GM18517 (cell line): ENCODE data around the gene MCF2L2.
"Not testable (repeated sequence)": the region's sequence is repeated elsewhere in the genome, so short reads cannot be mapped to it uniquely, and the experiment has no call there.

Experiments used
- ATAC-seq: cut with Tn5 transposase; IDR thresholded peaks from one replicate; pipeline ENCODE4 v1.9.1; 2021; ENCODE audit warnings: mild to moderate bottlenecking, moderate library complexity; ENCODE audit not compliant: unreplicated experiment

MCF2L2 gene

DNA sequence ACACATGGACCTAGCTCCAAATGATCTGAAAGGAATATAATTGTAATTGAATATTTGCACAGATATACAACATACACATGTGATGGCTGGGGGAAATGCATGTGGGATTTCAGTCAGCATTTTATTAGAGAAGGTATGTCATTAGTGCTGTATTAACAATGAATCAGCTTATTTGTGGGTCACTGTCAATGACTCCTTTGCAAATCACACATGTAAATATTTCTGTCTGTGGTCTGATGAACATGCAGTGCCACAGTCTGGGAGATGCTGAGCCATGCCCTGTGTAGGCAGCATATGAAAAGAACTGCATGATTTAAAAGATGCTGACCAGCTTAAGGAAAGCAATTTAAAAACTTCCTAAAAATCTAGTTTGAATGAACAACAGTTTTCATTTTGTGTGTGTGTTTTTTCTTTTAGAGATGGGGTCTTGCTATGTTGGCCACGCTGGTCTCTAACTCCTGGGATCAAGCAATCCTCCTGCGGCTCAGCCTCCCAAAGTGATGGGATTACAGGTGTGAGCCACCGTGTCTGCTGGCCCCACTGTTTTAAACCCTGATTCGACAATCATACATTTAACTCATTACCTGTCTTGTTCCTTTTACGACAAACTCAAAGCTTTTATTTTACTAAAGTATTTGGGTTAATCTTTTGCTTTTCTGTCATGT is 176.2 kb downstream of the MCF2L2 start:
- no peak for ATAC-seq

DNA sequence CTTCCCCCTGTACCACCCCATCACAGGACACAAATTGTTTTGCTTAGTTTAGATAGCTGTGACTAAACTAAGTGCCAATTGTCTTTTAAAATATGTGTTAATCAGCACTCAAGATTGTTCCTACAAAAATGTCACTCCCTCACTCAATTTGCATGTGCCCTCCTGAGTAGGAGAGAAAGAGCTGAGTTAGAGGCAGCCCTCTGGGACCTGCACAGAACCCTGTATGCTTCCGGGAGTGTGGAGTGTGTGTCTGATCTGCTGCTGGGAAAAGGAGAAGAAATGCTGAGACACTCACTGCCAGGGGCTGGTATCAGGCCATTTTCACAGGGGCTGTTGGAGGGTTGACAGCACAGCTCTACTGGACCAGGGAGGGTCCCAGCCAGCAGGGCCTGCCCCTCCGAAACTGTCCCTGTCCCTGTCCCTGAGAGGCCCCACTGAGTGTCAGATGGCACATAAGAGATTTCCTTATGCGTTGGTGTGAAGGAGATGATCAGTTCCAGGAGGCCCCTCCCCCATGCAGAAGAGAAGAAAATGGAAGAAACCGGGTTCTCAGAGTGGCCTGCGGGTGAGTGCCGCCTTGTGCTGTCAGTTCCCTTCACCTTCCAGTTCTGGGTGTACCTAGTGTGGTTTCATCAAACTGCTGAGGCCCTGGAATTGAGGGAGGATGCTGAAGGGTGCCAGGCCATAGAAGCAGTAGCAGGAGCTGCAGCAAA is 179.3 kb downstream of the MCF2L2 start:
- no peak for ATAC-seq

DNA sequence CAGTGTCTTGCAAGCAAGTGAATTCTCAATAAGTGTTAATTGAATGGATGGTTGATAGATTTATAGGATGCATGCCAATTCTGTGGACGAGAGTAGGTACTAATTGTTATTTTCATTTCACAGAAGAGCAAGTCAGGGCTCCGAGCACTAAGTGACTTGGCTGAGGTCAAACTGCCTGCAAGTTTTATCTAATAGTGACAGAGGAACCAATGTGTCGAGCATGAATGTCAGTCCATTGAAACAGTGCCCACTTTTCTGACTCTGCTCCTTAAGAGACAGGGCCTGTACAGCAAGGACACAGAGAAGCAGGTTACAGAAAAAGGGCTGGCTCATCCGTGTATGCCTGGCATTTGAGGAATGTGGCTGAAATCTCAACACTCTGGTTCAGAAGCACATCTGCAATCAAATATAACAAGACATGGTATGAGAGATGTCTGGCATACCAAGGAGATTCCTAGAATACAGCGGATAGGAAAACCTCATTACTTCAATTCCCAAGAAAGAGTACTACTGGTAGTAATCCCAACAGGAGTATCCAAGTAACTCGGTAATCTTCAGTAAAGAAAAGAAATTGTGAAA is 181.3 kb downstream of the MCF2L2 start:
- ATAC-seq, result no peak

DNA sequence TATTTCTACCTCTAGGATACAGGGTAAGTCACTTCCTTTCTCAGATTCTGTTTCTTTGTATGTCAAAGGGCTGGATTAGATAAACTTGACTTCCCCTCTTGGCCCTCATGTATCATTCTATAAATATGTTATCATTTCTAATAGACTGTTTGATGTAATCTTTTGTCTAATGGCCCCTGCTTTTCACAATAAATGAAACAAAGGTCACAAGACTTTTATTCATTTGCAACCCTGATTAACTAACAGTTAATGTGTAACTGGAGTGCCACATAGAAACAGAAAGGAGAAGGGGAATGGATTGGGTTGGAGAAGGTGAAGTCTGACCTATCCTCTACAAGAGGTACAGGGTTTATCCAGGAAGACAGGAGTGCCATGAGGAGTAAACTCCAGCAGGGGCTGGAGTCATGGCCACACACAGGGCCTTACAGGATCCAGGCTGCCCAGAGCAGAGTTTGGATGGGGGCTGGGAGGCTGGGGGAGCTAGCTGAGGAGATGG is 183.4 kb downstream of the MCF2L2 start:
- no peak for ATAC-seq

DNA sequence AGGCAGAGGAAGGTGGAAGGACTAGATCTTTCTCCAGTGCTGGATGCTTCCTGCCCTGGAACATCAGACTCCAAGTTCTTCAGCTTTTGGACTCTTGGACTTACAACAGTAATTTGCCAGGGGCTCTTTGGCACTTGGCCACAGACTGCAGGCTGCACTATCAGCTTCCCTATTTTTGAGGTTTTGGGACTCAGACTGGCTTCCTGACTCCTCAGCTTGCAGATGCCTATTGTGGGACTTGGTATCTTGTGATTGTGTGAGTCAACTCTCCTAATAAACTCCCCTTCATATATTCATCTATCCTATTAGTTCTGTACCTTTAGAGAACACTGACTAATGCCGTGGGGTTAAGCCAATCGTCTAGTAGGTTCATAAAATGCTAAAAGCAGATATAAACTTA is 184.2 kb downstream of the MCF2L2 start:
- no peak for ATAC-seq

DNA sequence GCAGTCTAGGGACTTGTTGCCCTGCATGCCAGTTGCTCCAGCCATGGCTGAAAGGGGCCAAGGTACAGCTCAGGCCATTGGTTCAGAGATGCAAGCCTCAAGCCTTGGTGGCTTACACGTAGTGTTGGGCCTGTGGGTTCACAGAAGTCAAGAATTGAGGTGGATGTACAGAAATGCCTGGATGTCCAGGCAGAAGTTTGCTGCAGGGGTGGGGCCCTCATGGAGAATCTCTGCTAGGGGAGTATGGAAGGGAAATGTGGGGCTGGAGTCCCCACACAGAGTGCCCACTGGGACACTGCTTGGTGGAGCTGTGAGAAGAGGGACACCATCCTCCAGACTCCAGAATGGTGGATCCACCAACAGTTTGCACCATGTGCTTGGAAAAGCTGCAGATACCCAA is 186.0 kb downstream of the MCF2L2 start:
- no peak for ATAC-seq

DNA sequence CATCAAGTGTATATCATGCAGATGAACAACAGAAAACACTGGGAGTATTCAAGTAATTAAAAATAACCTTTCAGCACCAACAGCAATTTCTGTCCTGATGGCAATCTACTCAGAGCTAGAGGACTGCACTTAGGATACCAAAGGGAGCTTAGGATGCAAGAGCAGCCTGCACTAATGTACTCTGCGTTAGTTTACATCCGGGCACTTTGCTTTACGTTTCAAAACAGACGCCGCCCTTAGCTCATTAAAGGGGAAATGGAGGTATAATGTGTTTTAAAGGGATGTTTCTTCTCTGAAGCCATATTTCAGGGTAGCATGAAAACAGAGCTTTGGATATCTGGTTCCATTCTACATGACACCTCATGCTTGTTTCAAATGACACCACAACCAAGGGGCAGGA is 189.4 kb downstream of the MCF2L2 start:
- no peak for ATAC-seq

DNA sequence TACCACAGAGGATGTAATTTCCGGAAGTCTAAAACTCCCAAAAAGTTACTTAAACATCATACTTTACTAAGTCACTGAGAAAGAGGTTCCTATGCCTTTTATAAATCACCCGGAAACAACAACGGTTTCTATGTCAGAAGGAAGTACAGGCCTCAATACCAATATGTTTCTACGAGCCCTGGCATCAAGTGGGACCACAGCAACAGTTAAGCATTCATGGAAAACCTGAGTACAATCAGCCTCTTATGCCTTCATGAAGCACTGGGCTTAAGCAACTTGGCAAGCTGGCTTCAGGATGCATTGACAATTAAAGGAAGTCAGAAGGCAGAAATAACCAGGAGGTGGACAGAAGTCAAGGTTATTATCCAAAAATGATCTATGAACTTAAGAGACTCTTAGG is 194.5 kb downstream of the MCF2L2 start:
- ATAC-seq, result no peak

DNA sequence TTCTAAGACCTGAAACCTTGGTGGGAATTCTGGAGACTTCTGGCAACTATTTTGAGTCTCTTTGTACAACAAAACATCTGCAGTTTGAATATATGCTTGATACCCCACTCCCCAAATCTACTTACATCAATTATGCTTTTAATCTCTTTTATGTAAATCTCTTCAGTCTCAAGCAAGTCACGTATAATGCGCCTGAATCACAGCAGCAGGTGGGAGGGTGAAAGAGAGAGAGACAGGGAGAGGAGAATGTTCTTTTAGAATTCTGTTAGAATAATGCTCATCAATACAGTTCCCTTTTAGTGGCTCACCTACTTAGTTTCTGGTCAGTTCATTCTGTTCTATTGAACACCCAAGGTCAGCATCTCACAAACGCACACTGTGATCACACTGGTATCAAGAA is 197.6 kb downstream of the MCF2L2 start:
- no peak for ATAC-seq

DNA sequence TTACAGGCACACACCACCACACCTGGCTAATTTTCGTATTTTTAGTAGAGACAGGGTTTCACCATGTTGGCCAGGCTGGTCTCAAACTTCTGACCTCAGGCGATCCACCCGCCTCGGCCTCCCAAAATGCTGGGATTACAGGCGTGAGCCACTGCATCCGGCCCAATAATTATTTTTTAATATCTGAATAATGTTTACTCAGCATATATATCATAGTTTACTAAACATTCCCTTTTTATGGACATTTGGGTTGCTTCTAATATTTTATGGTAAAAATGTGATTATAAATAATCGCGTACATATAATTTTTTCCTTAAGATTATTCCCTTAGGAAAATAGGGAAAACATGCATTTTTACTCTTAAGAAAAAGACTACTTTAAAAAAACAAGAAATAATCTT is 198.2 kb downstream of the MCF2L2 start:
- not testable (repeated sequence) for ATAC-seq

DNA sequence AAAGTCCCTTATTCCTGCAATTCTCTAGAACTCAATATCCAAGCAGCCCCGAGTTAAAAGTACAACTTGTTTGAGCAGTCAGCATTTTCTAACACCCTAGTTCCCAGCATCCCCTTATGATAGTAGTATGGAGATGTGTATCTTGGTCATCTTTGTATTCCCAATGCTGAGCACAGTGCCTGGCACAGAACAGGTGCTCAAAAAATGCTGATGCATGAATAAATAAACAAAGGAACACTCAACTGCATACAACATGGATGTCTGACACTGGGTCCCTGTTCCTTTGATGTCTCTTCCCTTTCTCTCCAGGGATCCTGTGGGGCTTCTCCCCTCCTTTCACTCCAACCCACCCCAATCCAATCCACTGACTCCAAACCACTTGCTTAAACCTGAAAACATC is 199.2 kb downstream of the MCF2L2 start:
- no peak for ATAC-seq

DNA sequence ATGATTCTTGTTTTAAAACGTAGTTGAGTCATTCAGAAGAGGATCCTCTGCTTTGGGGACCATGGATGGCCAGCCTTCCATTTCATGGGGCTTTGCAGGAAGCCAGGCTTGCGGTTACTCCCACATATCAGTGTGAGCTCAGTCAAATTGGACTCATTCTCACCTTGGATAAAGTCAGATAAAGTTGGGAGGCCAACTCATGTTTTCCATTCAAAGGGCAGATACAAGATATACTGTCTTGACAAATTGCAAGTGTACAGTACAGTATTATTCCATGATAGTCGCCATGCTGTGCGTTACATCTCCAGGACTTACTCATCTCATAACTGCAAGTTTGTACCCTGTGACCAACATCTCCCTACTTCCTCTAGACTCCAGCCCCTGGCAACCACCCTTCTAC is 200.8 kb downstream of the MCF2L2 start:
- ATAC-seq, result no peak

DNA sequence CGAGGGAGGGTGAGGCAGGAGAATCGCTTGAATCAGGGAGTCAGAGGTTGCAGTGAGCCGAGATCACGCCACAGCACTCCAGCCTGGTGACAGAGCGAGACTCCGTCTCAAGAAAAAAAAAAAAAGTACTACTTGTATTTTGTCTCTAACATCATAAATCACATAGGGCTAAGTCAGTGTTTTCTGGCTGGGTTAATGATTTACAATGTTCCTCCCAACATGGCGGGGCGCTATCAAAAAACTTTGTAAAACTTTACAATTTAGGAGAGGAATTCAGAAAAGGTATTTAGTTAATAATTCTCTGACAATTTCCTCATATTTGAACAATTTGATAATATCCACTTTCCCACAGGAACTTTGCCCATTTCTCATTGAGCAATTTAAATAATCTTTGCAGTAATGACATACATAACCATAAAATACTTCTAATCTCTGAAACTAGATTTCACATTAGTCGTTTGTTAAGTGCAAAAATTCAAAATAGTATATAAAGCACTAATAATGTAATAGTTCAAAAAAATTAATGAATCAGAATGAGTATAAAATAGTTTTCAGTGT is 202.0 kb downstream of the MCF2L2 start:
- ATAC-seq, result no peak

DNA sequence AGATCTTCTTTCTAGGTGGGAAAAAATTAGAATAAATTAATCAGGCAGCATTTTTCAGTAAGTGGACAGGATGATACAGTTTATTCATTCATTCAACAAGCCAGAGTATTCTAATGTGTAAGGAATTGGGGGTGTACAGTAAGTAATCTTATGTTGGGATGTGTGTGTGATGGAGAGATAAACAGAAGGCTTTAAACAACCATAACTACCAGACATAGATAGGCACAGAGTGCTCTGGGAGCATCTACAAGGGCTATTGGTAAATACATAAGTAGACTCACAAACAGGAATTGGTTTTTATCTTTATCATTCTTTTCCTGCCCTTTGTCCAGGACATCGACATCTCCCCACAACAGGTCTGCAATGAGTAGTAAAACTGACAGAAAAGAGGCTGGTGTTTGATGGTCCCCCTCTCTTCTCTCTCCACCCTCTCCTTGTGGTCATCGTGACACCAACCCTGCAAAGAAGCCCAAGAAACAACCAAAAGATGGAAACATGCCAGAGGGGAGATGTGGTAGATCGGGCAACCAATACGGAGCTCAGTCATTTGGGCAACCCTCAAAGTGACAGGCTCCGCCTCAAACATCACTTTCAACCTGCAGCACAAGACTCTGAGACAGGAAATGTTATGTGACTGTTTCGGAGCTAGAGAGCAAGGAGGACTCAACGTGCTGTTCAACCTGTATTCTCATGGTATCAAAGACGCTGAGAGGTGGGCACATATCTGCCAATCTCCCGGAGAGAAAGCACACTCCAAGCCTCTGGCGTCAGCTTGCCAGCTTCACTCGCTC is 204.0 kb downstream of the MCF2L2 start:
- no peak for ATAC-seq

DNA sequence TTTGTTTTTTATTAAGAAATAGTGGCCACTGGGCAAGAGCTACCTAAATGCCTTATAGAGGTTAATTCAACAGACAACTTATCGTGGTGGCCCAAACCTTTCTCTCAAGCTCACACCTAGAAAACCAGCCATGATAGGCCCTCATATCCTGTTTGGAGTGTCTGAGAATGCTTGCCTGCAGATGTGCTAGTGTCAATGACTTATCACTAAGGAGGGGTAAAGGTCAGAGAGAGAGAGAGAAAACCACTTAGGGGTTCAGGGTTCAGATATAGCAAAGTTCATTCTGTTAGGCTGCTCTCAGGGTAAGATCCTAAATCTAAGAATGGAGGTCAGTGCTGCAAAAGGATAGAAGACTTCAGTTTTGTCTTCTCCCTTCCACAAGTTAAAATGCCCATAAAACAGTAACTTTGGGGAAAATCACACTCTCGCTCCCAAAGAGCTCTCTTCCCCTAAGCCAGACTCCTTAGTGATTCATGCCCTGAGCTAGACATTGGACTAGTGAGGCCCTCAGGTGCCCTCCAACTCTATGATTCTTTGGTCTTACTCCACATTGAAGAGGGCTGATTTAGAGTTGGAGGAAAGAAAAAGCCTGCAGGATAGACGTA is 205.7 kb downstream of the MCF2L2 start:
- ATAC-seq, result no peak

DNA sequence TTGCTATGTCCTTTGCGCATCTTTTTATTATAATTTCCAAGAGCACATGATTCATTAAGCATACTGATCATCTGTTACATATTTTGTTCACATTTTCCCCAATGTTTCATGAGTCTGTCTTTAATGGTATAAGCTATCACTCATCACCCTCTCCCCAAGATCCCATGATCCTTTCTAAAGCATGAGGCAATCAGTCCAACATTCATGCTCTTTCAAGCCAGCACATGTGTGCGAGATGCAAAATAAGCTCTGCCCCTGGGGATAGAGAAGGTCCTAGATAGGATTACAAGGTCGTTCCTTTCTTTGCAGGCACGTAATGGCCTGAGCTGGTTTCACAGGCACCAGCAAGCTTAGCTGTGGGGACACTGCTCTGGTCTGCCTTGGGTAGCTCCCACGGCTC is 207.6 kb downstream of the MCF2L2 start:
- ATAC-seq, result no peak

DNA sequence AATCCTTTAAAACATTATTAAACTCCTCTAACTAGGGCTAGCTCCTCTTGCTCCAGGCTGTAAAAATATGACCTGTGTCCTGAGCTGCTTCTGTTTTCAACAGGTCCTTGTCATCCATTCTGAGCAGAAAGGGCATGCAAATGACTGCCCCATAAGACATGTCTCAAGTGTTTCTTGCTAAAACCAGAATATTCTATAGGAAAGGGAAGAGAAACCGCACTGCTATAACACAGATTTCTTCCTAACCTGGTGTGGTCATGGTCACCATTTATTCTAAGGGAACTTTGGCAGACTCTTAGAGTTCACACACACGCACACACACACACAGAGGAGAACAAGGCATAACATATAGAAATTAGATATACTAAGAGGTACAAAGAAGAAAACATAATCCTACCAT is 209.6 kb downstream of the MCF2L2 start:
- no peak for ATAC-seq

DNA sequence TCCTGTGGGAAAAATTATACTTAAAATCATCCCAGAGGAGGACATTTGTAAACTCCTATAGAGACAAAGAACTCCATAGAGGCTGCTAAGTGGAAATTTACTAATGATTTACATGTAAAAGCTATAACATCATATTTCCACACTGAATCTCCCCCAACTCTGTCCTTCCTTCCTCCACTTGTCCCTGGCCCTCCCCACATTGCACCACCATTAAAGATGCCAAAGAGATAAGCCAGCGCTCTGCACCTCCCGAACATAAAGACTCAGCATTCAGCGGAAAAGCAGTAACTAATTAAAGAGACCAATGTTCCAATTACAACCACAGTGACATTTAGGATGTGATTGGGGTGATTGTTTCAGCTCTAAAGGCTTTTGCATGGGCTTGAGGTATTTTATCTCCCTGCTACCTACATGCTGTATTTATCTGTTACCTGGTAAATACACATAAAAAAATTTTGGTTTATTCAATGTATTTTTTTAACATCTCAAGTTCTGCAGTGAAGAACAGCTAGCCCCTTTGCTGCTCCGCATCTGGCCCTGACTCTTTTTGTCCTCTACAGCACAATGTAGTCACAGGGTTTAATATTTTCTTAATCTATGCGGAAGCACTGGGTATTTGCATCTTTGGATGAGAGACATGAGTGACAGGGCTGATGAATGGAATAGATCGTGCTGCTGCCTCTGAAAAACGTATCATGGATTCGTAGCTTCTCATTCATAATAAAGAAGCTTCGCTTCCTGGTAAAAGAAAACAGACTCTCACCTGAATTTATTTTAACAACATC is 210.7 kb downstream of the MCF2L2 start:
- ATAC-seq, result no peak

DNA sequence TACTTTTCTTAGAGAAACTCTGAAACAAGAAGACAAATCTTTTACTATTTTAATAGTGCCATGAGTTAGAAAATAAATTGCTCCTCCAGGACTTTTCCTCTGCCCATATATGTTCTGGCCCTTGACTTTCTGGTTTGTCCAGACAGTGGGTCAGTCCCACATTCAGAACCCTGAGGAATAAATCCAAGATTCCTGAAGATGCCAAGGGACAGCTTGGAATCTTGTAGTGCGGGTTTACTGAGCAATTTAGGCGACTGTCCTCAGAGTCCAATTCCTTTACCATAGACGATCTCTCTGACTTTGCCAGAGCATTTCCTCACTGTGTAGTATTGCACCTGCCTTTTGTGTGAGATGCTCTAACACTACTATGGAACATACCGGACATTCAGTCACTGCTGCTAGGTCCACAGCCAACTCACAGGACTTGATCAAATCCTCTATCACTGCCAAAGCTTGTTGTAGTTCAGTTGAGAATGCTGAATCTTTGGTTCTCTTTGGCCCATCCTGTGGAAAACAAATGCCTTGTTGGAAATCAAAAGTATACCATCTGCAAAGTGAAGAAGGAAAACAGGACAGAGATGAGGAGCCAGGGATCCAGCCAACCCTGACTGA is 212.7 kb downstream of the MCF2L2 start:
- ATAC-seq, result no peak

DNA sequence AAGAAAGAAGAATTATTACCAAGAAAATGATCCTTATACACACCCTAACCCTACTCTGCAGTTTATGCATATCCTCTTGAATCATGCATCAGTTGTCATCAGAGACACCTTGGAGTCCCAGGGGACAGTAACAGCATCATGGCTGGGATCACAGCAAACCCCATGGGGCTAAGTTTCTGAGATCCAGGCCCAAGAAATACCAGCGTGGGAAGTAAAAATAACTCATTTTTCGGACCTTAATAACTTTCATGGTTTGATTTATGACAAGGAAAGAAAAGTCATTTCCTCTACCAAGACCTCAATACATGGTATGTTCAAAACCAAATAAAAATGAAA is 214.2 kb downstream of the MCF2L2 start:
- no peak for ATAC-seq
